GM23338 (cell line): ENCODE results near the gene CBFA2T3.

ENCODE experiments used
- CREB1 ChIP-seq: fragments of 250-450 bp; sonication (Bioruptor Pico); IDR thresholded peaks from 2 replicates; pipeline ENCODE4 v1.5.0; 2020; ENCODE audit warnings: low read depth, mild to moderate bottlenecking, moderate library complexity
- EZH2 ChIP-seq: fragments of 200-600 bp; sonication (generic); IDR thresholded peaks from one replicate; pipeline ENCODE4 v1.8.0; 2017; ENCODE audit warnings: antibody characterized with exemption, mild to moderate bottlenecking, low read depth; ENCODE audit not compliant: unreplicated experiment
- EZH2phosphoT487 ChIP-seq: fragments of 200-600 bp; sonication (generic); IDR thresholded peaks from one replicate; pipeline ENCODE4 v1.8.1; 2018; ENCODE audit warnings: antibody characterized with exemption; ENCODE audit not compliant: unreplicated experiment
- JUNB ChIP-seq: IDR thresholded peaks from one replicate; pipeline ENCODE4 v1.6.1; 2016; ENCODE audit warnings: antibody characterized with exemption; ENCODE audit not compliant: unreplicated experiment
- POLR2AphosphoS5 ChIP-seq: IDR thresholded peaks from 2 replicates; pipeline ENCODE4 v1.6.1; 2016; ENCODE audit warnings: antibody characterized with exemption, low read depth
- ZNF114 ChIP-seq: fragments of 250-450 bp; sonication (Bioruptor Pico); IDR thresholded peaks from 2 replicates; pipeline ENCODE4 v1.5.0; 2020; ENCODE audit warnings: mild to moderate bottlenecking, moderate library complexity
- ZNF331 ChIP-seq: fragments of 250-450 bp; sonication (Bioruptor Pico); IDR thresholded peaks from 2 replicates; pipeline ENCODE4 v1.5.0; 2020; ENCODE audit warnings: low read depth, mild to moderate bottlenecking, moderate library complexity
- TF ChIP-seq, protein P1 (sequence below): IDR thresholded peaks from one replicate; pipeline ENCODE4 v1.6.1; 2018; ENCODE audit warnings: antibody characterized with exemption; ENCODE audit not compliant: unreplicated experiment
- TF ChIP-seq, protein P2 (sequence below), 2 experiments: fragments of 200-600 bp in 1 of 2; sonication (generic) in 1 of 2; conservative IDR thresholded peaks; 2 replicates each; pipeline versions ENCODE4 v1.5.1 to v1.6.1; 2016 to 2017; ENCODE audit warnings: antibody characterized with exemption in 2 of 2, low read depth in 2 of 2, mild to moderate bottlenecking in 2 of 2, moderate library complexity in 1 of 2
- TF ChIP-seq, protein P3 (sequence below): IDR thresholded peaks from 2 replicates; pipeline ENCODE4 v1.6.1; 2016; ENCODE audit warnings: antibody characterized with exemption

DNA sequence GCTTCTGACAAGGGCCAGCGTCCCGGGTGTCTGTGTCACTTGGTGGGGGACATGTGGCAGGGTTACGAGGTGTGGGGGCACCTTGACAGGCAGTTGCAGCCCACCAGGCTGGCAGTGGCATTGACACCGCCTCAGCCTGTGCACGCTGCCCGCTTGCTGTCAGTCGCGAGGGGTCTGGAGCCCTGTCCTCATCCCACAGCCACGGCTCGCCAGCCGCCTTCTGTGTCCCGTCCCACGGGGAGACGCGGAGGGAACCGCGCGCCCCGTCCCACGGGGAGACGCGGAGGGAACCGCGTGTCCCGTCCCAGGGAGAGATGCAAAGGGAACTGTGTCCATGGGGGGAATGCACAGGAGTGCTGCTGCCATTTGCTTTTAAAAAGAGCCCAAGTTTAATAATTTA, 114.0 kb downstream of the CBFA2T3 start:
- TF ChIP-seq, protein P1, sequence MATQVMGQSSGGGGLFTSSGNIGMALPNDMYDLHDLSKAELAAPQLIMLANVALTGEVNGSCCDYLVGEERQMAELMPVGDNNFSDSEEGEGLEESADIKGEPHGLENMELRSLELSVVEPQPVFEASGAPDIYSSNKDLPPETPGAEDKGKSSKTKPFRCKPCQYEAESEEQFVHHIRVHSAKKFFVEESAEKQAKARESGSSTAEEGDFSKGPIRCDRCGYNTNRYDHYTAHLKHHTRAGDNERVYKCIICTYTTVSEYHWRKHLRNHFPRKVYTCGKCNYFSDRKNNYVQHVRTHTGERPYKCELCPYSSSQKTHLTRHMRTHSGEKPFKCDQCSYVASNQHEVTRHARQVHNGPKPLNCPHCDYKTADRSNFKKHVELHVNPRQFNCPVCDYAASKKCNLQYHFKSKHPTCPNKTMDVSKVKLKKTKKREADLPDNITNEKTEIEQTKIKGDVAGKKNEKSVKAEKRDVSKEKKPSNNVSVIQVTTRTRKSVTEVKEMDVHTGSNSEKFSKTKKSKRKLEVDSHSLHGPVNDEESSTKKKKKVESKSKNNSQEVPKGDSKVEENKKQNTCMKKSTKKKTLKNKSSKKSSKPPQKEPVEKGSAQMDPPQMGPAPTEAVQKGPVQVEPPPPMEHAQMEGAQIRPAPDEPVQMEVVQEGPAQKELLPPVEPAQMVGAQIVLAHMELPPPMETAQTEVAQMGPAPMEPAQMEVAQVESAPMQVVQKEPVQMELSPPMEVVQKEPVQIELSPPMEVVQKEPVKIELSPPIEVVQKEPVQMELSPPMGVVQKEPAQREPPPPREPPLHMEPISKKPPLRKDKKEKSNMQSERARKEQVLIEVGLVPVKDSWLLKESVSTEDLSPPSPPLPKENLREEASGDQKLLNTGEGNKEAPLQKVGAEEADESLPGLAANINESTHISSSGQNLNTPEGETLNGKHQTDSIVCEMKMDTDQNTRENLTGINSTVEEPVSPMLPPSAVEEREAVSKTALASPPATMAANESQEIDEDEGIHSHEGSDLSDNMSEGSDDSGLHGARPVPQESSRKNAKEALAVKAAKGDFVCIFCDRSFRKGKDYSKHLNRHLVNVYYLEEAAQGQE: no peak
- TF ChIP-seq, protein P2, sequence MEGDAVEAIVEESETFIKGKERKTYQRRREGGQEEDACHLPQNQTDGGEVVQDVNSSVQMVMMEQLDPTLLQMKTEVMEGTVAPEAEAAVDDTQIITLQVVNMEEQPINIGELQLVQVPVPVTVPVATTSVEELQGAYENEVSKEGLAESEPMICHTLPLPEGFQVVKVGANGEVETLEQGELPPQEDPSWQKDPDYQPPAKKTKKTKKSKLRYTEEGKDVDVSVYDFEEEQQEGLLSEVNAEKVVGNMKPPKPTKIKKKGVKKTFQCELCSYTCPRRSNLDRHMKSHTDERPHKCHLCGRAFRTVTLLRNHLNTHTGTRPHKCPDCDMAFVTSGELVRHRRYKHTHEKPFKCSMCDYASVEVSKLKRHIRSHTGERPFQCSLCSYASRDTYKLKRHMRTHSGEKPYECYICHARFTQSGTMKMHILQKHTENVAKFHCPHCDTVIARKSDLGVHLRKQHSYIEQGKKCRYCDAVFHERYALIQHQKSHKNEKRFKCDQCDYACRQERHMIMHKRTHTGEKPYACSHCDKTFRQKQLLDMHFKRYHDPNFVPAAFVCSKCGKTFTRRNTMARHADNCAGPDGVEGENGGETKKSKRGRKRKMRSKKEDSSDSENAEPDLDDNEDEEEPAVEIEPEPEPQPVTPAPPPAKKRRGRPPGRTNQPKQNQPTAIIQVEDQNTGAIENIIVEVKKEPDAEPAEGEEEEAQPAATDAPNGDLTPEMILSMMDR (conservative IDR thresholded peaks at IDR 0.05; ENCODE audit: low read depth in 2 of 2): no peak
- TF ChIP-seq, protein P3, sequence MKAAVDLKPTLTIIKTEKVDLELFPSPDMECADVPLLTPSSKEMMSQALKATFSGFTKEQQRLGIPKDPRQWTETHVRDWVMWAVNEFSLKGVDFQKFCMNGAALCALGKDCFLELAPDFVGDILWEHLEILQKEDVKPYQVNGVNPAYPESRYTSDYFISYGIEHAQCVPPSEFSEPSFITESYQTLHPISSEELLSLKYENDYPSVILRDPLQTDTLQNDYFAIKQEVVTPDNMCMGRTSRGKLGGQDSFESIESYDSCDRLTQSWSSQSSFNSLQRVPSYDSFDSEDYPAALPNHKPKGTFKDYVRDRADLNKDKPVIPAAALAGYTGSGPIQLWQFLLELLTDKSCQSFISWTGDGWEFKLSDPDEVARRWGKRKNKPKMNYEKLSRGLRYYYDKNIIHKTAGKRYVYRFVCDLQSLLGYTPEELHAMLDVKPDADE: no peak
- TF ChIP-seq POLR2AphosphoS5 (no peak), EZH2 (no peak), EZH2phosphoT487 (no peak), ZNF114 (CRISPR knock-in tag) (no peak), JUNB (no peak), CREB1 (no peak), ZNF331 (CRISPR knock-in tag) (no peak)
